LNCaP clone FGC (cell line): Measurements from ENCODE around the gene ATXN7L1.

Experiments used
- DNase-seq: peaks from one replicate; pipeline ENCODE4 v3.0.0-alpha.2; 2011; ENCODE audit warnings: low read depth
- H3K4me3 ChIP-seq: 2 replicates; pipeline ENCODE4 v1.5.1; 2011; ENCODE audit warnings: mild to moderate bottlenecking, low read depth, low read length, control low read depth
- CTCF ChIP-seq: IDR thresholded peaks from 2 replicates; pipeline ENCODE4 v1.5.1; 2012; ENCODE audit warnings: mild to moderate bottlenecking; ENCODE audit not compliant: control insufficient read depth, insufficient read depth; ENCODE audit errors: extremely low read depth

ATXN7L1 gene

GRCh38 chr7:105881439-105881838 is 5.0 kb upstream of the ATXN7L1 start:
- TF ChIP-seq CTCF = no peak
- DNase-seq = no peak
- no peak overlapping the region for H3K4me3 ChIP-seq

DNA sequence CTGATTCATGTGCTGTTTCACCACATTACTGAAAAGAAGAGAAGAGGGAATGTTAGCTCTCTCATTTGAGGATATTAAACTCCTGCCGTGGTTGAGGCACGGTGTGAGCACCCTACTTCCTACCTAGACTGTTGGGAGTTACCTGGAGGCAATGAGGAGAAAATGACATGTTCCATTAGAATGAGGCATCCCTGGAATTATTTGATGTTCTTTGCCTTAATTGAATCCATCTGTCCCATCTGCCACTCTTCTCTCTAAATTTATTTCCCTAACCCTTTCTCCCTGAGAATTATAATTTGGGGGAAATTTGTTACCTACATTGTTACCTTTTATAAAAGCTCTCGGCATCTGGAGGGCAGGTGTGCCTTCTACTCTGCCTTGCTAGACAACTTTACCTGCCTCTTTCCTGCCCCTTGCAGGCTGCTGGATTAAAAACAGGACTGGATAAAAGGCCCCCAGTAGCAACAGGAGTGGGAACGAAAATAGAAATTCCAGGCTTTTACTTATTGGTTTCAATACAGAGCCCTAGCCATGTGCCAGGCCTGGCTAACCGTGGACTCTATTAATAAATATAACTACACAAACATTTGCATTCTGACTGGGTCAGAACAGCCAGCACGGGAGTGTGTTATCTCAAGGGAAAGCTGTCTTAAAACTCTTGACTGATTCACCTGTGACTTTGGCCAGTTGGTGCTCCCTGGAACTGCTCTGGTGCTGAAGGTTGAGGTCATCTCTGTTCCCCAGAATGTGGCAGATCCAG is 4.4 kb upstream of the ATXN7L1 start:
- H3K4me3 ChIP-seq = no peak overlapping the region
- 0 out of 2 replicates have a peak, but pooled peaks have one; percentile 18 for TF ChIP-seq CTCF
- no peak for DNase-seq

DNA sequence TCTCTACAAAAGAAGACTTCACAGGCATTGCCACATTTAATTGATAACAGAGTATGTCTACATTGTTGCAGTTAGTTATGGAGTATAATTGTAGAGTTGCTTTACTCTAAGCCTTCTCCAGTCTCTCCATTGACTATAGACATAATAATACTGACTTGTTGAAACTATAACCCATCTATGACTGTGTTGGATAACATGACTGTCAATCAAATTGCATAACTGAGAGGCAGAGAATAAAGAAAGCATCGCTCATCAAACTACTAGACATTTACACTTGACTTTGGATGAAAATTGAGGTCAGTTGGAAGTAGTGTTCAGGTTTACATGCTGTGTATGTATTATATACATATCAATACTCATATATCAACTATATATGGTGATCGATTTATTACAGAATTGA is 3.4 kb upstream of the ATXN7L1 start:
- no peak overlapping the region for H3K4me3 ChIP-seq
- no peak for DNase-seq
- TF ChIP-seq CTCF = no peak

DNA sequence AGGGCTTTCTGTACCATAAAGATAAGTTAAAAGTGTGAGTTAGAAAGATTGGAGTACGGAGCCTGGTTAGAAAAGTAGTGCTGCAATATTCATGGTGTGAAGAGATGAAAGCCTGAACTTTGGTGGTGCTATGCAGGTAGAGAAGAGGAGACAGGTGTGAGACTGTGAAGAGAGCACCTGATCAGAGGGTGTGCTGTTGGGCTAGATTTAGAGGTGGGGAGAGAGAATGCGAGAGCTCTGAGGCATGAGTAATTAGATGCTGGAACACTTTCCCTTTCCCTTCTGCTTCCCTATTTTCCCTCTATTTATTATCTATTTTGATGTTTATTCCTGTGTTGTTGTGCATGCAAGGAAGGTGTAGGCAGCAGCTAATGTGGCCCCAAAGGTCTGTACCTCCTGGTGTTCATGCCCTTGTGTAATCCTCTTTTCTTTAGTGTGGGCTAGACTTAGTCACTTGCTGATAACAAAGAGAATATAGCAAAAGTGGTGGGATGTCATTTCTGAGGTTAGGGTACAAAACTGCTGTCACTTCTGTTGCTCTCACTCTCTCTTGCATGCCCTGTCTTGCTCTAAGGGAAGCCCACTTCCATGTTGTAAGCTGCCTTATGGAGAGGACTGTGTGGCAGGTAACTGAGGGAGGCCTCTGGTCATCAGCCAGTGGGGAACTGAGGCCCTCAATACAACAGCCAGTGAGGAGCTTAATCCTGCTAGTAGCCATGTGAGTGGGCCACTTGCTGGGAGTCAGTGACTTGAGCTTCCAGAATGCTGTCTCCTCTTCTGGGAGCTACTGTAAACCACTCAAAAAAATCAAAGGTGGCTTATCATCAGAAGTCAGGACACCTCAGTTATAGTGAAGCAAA is 2.6 kb upstream of the ATXN7L1 start:
- H3K4me3 ChIP-seq = no peak overlapping the region
- DNase-seq = no peak
- no peak for TF ChIP-seq CTCF

DNA sequence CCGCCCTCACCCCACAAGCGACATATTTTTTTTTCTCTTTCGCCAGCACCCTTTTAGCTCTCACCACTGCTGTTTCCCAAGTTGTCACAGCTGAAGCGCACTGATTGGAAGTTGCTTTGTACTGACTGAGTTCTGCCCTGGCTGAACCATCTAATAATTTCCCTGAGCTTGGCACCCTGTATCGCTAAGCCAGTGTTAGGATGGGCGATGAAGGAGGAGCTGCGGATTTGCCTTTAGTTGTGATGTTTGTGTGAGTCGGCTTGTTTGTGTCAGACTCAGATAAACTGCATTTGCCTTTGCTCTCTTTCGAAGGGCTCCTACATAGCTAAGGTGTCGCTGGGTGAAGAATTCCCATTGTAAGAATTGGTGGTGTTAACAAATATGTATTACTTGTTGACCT is 1.3 kb upstream of the ATXN7L1 start:
- no peak for DNase-seq
- no peak overlapping the region for H3K4me3 ChIP-seq
- no peak for TF ChIP-seq CTCF

DNA sequence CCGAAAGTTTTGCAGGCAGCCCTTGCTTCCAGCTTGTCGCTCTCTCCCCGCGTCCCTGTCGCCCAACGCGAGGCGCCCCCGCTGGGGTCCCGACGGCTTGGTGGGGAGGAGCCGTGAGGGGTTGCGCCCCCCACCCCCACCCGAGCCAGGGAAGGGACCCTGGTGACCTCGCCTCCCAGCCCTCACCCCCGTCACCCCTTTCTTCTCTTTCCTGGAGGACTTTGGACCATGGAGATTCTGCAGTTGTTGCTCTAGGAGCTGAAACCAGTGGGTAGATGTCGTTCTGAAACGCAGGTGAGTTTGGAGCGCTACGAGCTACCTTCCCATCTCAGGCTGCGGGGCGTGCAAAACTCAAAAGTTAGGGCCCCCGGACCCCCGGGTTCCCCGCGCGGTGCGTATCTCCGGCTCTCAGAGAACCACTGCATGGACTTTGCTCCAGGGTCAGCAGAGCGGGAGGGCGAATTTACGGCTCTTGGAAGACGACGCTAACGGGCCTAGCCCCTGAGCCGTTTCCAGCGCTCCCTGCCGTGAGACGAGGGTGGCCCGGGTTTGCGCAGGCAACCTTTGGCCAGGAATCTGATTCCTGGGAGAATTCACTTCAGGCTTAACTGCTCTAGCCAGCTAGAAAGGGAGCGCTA is 684 bp upstream of the ATXN7L1 start:
- no peak for TF ChIP-seq CTCF
- peak overlapping the region; percentile 53 for H3K4me3 ChIP-seq
- no peak for DNase-seq
